ENCODE data around the gene JARID2.

JARID2 gene

GRCh38 chr6:15431762-15432483 lies 186.1 kb downstream of the JARID2 start:
- Histone ChIP-seq H3K36me3 (ENCODE audit: control insufficient read depth in 1 of 2, insufficient read depth in 2 of 2, low read length in 2 of 2) (no peaks in the 10 kb centered on the region), H3K4me3 (ENCODE audit: low read depth in 1 of 2, low read length in 2 of 2) (peak overlapping the region in 1 of 2 donors; percentile 53), H3K9me3 (ENCODE audit: control insufficient read depth in 1 of 2, low read length in 2 of 2) (peaks cover 0 to 4% of the 10 kb centered on the region in 2 donors), H3K4me1 (ENCODE audit: control insufficient read depth in 1 of 2, insufficient read depth in 2 of 2, low read length in 2 of 2) (peaks cover 36 to 54% of the 10 kb centered on the region in 2 donors), H3K27ac (ENCODE audit: low read depth, low read length) (no peak overlapping the region), H3K9ac (ENCODE audit: low read depth in 1 of 2, low read length in 2 of 2) (no peak overlapping the region), H3K27me3 (ENCODE audit: control insufficient read depth in 1 of 2, insufficient read depth in 2 of 2, low read length in 2 of 2) (no peaks in the 10 kb centered on the region)

- Histone ChIP-seq H3K27me3 (ENCODE audit: control insufficient read depth in 1 of 2, insufficient read depth in 2 of 2, low read length in 2 of 2) (no peaks in the 10 kb centered on the region), H3K4me1 (ENCODE audit: control insufficient read depth in 1 of 2, insufficient read depth in 2 of 2, low read length in 2 of 2) (peaks cover 27 to 44% of the 10 kb centered on the region in 2 donors), H3K27ac (ENCODE audit: low read depth, low read length) (no peak overlapping the region), H3K9me3 (ENCODE audit: control insufficient read depth in 1 of 2, low read length in 2 of 2) (peaks cover 0 to 4% of the 10 kb centered on the region in 2 donors), H3K9ac (ENCODE audit: low read depth in 1 of 2, low read length in 2 of 2) (no peak overlapping the region), H3K36me3 (ENCODE audit: control insufficient read depth in 1 of 2, insufficient read depth in 2 of 2, low read length in 2 of 2) (no peaks in the 10 kb centered on the region), H3K4me3 (ENCODE audit: low read depth in 1 of 2, low read length in 2 of 2) (no peak overlapping the region)
These were observed 187.6 kb downstream of the JARID2 start for GRCh38 chr6:15433511-15433861.

GRCh38 chr6:15434263-15434662 lies 188.4 kb downstream of the JARID2 start:
- Histone ChIP-seq H3K36me3 (ENCODE audit: control insufficient read depth in 1 of 2, insufficient read depth in 2 of 2, low read length in 2 of 2) (no peaks in the 10 kb centered on the region), H3K27ac (ENCODE audit: low read depth, low read length) (no peak overlapping the region), H3K4me1 (ENCODE audit: control insufficient read depth in 1 of 2, insufficient read depth in 2 of 2, low read length in 2 of 2) (peaks cover 27 to 43% of the 10 kb centered on the region in 2 donors), H3K9ac (ENCODE audit: low read depth in 1 of 2, low read length in 2 of 2) (no peak overlapping the region), H3K27me3 (ENCODE audit: control insufficient read depth in 1 of 2, insufficient read depth in 2 of 2, low read length in 2 of 2) (no peaks in the 10 kb centered on the region), H3K4me3 (ENCODE audit: low read depth in 1 of 2, low read length in 2 of 2) (no peak overlapping the region), H3K9me3 (ENCODE audit: control insufficient read depth in 1 of 2, low read length in 2 of 2) (peaks cover 0 to 4% of the 10 kb centered on the region in 2 donors)

GRCh38 chr6:15434823-15435380 lies 189.0 kb downstream of the JARID2 start:
- no peak overlapping the region for H3K9ac ChIP-seq (ENCODE audit: low read depth in 1 of 2, low read length in 2 of 2)
- H3K9me3 ChIP-seq (ENCODE audit: control insufficient read depth in 1 of 2, low read length in 2 of 2), result peaks cover 0 to 4% of the 10 kb centered on the region in 2 donors
- H3K4me3 ChIP-seq (ENCODE audit: low read depth in 1 of 2, low read length in 2 of 2), result no peak overlapping the region
- H3K36me3 ChIP-seq (ENCODE audit: control insufficient read depth in 1 of 2, insufficient read depth in 2 of 2, low read length in 2 of 2), result no peaks in the 10 kb centered on the region
- no peak overlapping the region for H3K27ac ChIP-seq (ENCODE audit: low read depth, low read length)
- no peaks in the 10 kb centered on the region for H3K27me3 ChIP-seq (ENCODE audit: control insufficient read depth in 1 of 2, insufficient read depth in 2 of 2, low read length in 2 of 2)
- H3K4me1 ChIP-seq (ENCODE audit: control insufficient read depth in 1 of 2, insufficient read depth in 2 of 2, low read length in 2 of 2), result peaks cover 26 to 43% of the 10 kb centered on the region in 2 donors

- Histone ChIP-seq H3K9me3 (ENCODE audit: control insufficient read depth in 1 of 2, low read length in 2 of 2) (peaks cover 0 to 4% of the 10 kb centered on the region in 2 donors), H3K4me3 (ENCODE audit: low read depth in 1 of 2, low read length in 2 of 2) (no peak overlapping the region), H3K4me1 (ENCODE audit: control insufficient read depth in 1 of 2, insufficient read depth in 2 of 2, low read length in 2 of 2) (peaks cover 28 to 47% of the 10 kb centered on the region in 2 donors), H3K9ac (ENCODE audit: low read depth in 1 of 2, low read length in 2 of 2) (no peak overlapping the region), H3K27ac (ENCODE audit: low read depth, low read length) (no peak overlapping the region), H3K36me3 (ENCODE audit: control insufficient read depth in 1 of 2, insufficient read depth in 2 of 2, low read length in 2 of 2) (no peaks in the 10 kb centered on the region), H3K27me3 (ENCODE audit: control insufficient read depth in 1 of 2, insufficient read depth in 2 of 2, low read length in 2 of 2) (no peaks in the 10 kb centered on the region)
These were observed 189.6 kb downstream of the JARID2 start for GRCh38 chr6:15435468-15435867.

- Histone ChIP-seq H3K27me3 (ENCODE audit: control insufficient read depth in 1 of 2, insufficient read depth in 2 of 2, low read length in 2 of 2) (no peaks in the 10 kb centered on the region), H3K9me3 (ENCODE audit: control insufficient read depth in 1 of 2, low read length in 2 of 2) (peaks cover 0 to 4% of the 10 kb centered on the region in 2 donors), H3K36me3 (ENCODE audit: control insufficient read depth in 1 of 2, insufficient read depth in 2 of 2, low read length in 2 of 2) (no peaks in the 10 kb centered on the region), H3K9ac (ENCODE audit: low read depth in 1 of 2, low read length in 2 of 2) (no peak overlapping the region), H3K4me3 (ENCODE audit: low read depth in 1 of 2, low read length in 2 of 2) (no peak overlapping the region), H3K27ac (ENCODE audit: low read depth, low read length) (no peak overlapping the region), H3K4me1 (ENCODE audit: control insufficient read depth in 1 of 2, insufficient read depth in 2 of 2, low read length in 2 of 2) (peaks cover 31 to 41% of the 10 kb centered on the region in 2 donors)
These were observed 190.6 kb downstream of the JARID2 start for GRCh38 chr6:15436451-15436850.

GRCh38 chr6:15437090-15437635 lies 191.3 kb downstream of the JARID2 start:
- no peak overlapping the region for H3K9ac ChIP-seq (ENCODE audit: low read depth in 1 of 2, low read length in 2 of 2)
- H3K27me3 ChIP-seq (ENCODE audit: control insufficient read depth in 1 of 2, insufficient read depth in 2 of 2, low read length in 2 of 2), result no peaks in the 10 kb centered on the region
- H3K9me3 ChIP-seq (ENCODE audit: control insufficient read depth in 1 of 2, low read length in 2 of 2), result peaks cover 0 to 4% of the 10 kb centered on the region in 2 donors
- peaks cover 29 to 36% of the 10 kb centered on the region in 2 donors for H3K4me1 ChIP-seq (ENCODE audit: control insufficient read depth in 1 of 2, insufficient read depth in 2 of 2, low read length in 2 of 2)
- H3K36me3 ChIP-seq (ENCODE audit: control insufficient read depth in 1 of 2, insufficient read depth in 2 of 2, low read length in 2 of 2), result no peaks in the 10 kb centered on the region
- no peak overlapping the region for H3K27ac ChIP-seq (ENCODE audit: low read depth, low read length)
- H3K4me3 ChIP-seq (ENCODE audit: low read depth in 1 of 2, low read length in 2 of 2), result no peak overlapping the region

GRCh38 chr6:15439410-15440025 lies 193.6 kb downstream of the JARID2 start:
- peaks cover 22 to 27% of the 10 kb centered on the region in 2 donors for H3K4me1 ChIP-seq (ENCODE audit: control insufficient read depth in 1 of 2, insufficient read depth in 2 of 2, low read length in 2 of 2)
- H3K4me3 ChIP-seq (ENCODE audit: low read depth in 1 of 2, low read length in 2 of 2), result no peak overlapping the region
- H3K9me3 ChIP-seq (ENCODE audit: control insufficient read depth in 1 of 2, low read length in 2 of 2), result peaks cover 0 to 2% of the 10 kb centered on the region in 2 donors
- H3K36me3 ChIP-seq (ENCODE audit: control insufficient read depth in 1 of 2, insufficient read depth in 2 of 2, low read length in 2 of 2), result no peaks in the 10 kb centered on the region
- H3K9ac ChIP-seq (ENCODE audit: low read depth in 1 of 2, low read length in 2 of 2), result no peak overlapping the region
- H3K27me3 ChIP-seq (ENCODE audit: control insufficient read depth in 1 of 2, insufficient read depth in 2 of 2, low read length in 2 of 2), result no peaks in the 10 kb centered on the region
- H3K27ac ChIP-seq (ENCODE audit: low read depth, low read length), result no peak overlapping the region

- Histone ChIP-seq H3K9me3 (ENCODE audit: control insufficient read depth in 1 of 2, low read length in 2 of 2) (no peaks in the 10 kb centered on the region), H3K9ac (ENCODE audit: low read depth in 1 of 2, low read length in 2 of 2) (no peak overlapping the region), H3K4me3 (ENCODE audit: low read depth in 1 of 2, low read length in 2 of 2) (no peak overlapping the region), H3K4me1 (ENCODE audit: control insufficient read depth in 1 of 2, insufficient read depth in 2 of 2, low read length in 2 of 2) (peaks cover 26% of the 10 kb centered on the region in 2 donors), H3K27me3 (ENCODE audit: control insufficient read depth in 1 of 2, insufficient read depth in 2 of 2, low read length in 2 of 2) (no peaks in the 10 kb centered on the region), H3K27ac (ENCODE audit: low read depth, low read length) (no peak overlapping the region), H3K36me3 (ENCODE audit: control insufficient read depth in 1 of 2, insufficient read depth in 2 of 2, low read length in 2 of 2) (no peaks in the 10 kb centered on the region)
These were observed 194.2 kb downstream of the JARID2 start for GRCh38 chr6:15440040-15440439.

GRCh38 chr6:15441215-15441868 lies 195.5 kb downstream of the JARID2 start:
- H3K9me3 ChIP-seq (ENCODE audit: control insufficient read depth in 1 of 2, low read length in 2 of 2), result no peaks in the 10 kb centered on the region
- peaks cover 22 to 24% of the 10 kb centered on the region in 2 donors for H3K4me1 ChIP-seq (ENCODE audit: control insufficient read depth in 1 of 2, insufficient read depth in 2 of 2, low read length in 2 of 2)
- H3K9ac ChIP-seq (ENCODE audit: low read depth in 1 of 2, low read length in 2 of 2), result no peak overlapping the region
- no peak overlapping the region for H3K4me3 ChIP-seq (ENCODE audit: low read depth in 1 of 2, low read length in 2 of 2)
- no peaks in the 10 kb centered on the region for H3K36me3 ChIP-seq (ENCODE audit: control insufficient read depth in 1 of 2, insufficient read depth in 2 of 2, low read length in 2 of 2)
- H3K27ac ChIP-seq (ENCODE audit: low read depth, low read length), result no peak overlapping the region
- H3K27me3 ChIP-seq (ENCODE audit: control insufficient read depth in 1 of 2, insufficient read depth in 2 of 2, low read length in 2 of 2), result no peaks in the 10 kb centered on the region

Measured in duodenal mucosa (tissue), 2 donors.